Measurements from ENCODE around the gene DPP6.

The DPP6 gene

DNA sequence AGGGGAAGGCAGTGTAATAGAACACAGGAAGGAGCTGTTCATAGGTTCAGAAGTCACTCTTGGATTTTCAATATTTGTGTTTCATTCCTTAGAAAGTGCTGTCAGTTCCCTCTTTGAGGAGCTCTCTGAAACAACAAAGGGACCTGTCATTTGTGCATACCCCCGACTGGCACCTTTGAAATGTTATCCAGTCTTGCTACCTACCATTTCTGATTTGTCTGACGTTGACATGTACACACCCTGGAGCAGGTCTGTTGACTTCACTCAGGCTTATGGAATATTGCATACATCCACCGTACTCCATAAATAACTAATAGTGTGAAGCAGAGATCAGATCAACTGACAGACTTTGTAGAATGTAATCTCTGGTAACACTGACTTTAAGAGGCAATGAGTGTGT is 189.8 kb downstream of the DPP6 start:
- DNase-seq, result no peak

DNA sequence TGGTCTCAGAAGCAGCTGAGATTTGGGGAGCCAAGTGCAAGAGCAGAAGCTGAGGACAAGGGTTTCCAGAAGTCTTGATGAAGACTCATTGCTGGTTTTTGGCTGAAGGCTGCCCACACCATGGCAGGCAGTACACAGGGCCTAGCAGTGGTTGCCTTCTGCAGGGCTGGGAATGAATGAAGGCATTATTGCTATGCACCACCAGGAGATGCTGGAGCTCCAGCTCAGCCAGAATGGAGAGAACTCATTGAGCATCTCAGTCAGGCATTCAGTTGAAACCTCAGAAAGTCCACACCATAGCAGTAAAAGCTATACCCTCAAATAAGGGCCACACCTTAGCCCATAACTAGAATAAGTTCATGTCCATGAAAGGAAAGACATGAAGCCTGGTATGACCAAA is 190.5 kb downstream of the DPP6 start:
- DNase-seq, result no peak

DNA sequence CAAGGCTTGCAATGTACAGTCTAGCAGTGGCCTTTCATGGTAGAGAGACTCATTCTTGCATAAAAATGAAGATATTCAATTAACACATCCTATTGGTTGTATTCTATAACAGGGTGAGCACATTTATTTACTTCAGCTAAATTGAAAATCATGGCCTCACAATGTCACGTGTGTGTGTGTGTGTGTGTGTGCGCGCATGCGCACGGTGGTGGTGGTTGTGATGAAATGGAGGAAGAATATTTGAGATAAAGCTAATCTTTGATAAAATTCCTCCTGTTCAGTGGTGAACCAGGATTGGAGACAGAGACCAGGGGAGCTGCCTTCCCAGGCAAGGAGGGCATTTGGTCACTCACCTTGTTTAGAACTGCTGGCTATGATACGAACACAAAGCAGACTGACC is 199.8 kb downstream of the DPP6 start:
- DNase-seq, result no peak

DNA sequence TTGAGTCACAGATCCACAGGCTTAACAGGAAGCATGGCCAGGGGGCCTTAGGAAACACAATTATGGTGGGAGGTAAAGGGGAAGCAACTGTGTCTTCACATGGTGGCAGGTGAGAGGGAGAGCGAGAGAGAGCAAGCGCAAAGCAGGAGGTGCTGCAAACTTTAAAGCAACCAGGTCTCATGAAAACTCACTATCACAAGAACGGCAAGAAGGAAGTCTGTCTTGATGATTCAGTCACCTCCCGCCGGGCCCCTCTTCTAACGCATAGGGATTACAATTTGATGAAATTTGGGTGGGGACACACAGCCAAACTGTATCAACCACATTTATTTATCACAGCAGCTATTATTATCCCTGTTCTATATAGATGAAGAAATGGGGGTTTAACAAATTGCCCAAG is 201.6 kb downstream of the DPP6 start:
- no peak for DNase-seq

DNA sequence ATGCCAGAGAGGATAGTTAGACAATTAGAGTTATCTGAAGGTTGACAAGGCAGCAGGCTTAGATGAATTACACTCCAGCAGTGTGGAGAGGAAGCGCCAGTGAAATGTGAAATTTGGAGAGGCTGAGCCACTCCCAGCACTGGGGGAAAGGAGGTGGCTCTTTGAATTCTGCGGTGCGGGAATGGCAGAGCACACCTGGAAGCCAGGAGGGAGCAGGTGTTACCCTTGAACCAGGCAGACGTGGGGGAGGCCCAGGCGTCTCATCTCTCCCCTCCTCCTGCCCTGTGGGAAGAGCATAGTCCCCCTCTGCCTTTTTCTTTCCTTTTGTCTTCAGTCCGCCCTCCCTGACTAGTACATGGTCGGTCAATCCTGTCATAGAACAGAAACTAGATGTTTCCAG is 203.1 kb downstream of the DPP6 start:
- no peak for DNase-seq

DNA sequence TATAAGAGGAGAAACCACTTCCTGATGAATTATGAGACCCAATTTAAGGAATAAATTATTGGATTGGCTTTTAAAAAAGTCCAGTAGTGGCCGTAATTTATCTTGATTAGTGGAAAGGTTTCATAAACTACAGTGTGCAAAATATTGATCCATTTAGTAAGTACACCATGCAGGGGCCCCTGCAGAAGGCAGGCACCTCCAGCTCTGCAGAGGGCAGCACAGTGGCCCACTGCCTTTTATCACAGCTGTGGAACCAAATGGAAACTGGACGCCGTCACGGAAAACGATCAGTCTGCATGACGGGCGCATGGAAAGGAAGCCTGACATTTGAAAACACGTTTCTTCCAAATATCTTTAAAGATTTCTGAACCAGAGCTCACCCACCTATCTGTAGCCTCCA is 204.0 kb downstream of the DPP6 start:
- DNase-seq, result no peak

DNA sequence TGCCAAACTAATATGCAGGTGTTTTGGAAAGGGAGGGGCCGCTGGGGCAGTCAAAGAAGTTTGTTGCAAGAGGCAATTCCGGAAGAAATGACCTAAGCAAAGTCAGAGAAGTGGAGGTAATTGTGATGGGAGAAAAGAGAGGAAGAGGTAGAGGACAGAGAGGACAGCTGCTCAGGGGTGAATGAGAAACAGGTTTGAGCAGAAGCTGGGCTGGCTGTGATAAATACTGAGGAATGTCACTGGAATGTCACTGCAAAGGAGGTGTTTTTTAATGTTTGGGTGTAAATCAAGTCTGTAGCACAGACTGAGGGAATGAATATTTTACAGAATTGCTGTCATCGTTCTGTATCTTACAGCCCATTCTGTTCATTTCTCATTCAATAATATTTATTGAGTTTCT is 207.2 kb downstream of the DPP6 start:
- DNase-seq, result no peak

DNA sequence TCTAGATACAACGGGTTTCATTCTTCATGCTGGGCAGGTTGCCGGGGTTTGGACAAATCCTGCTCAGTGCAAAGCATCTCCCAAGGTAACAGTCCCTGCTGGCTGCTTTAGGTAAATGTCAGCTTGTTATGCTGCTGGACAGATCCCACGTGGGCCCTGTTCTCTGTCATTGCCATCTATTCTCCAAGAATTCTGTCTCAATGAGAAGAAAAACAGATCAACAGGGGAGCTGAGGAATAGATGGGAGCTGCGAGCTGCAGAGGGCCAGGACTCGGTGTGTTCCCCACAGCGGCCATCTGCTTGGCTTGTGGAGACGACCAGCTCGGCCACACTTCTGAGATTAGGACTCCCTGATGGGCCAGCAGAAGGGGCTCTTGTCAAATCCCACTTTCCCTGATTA is 235.2 kb downstream of the DPP6 start:
- no peak for DNase-seq

DNA sequence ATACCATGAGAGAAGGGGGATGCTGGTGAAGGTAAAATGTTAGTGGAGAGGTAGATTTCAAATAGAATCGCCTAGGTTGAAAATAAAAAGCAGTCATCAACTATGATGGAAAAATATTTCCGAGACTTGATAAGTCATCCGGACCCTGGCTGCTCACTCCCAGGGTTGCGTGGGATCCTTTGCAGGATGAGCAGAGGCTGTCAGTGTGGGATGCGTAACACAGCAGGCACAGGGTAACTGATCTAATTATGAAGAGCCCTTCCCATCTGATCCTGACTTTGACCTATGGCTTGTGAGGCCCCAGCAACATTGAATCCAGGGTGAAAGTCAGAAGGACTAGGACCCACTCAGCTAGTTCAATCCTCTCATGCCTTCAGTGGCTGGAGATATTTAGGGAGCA is 236.9 kb downstream of the DPP6 start:
- DNase-seq, result no peak

DNA sequence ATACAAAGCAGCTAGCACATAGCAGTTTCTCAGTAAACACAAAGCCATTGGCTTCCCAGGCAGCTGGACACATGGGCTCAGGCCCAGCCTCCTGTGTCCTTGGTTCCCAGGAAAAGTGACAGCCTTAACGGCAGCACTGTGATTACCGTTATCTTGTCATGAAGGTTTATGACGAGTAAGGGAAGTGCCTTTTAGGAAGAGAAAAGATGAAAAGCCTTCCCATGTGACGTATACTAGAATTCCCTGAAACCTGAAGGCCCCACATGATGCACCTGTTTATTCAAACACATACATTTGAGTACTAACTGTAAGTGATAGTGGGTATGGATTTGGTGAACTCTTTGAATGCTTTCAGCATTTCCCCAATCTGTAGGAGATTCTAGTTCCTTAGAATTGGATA is 244.2 kb downstream of the DPP6 start:
- DNase-seq, result no peak

DNA sequence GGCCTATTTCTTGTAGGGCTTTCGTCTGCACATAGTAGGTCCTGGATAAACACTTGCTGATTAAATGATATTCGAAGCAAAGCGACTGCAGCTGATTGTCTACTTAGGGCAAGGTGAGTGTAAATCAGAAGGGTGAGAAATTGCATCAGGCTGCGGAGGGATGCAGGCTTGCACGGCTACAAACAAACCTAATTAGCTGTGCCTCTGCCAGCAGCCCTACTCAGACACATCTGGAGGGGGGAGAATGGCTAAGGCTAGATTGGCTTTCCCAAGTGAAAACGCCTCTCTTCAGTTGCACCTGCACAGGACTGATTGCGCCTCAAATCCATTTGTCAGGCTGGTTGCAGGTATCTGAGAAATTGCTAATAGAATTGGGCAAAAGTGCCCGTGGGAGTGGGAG is 247.5 kb downstream of the DPP6 start:
- DNase-seq, result no peak

DNA sequence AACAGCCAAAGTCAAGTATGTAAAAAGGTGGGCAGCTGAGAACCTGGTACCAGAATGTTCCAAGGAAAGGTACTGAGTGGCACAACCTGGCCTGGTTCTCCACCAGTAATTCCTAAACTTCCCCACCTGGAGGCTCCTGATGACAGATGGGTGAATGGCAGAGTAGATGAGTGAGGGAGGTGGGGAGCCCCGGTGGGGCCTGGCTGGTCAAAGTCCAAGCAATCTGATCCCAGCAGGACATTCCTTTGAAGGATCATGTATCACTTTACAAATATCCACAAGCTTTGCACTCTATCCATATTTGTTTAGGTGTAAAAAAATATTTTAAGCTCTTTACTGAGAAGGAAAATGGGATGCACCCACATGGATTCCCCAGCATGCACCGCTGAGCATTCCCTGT is 250.2 kb downstream of the DPP6 start:
- no peak for DNase-seq

DNA sequence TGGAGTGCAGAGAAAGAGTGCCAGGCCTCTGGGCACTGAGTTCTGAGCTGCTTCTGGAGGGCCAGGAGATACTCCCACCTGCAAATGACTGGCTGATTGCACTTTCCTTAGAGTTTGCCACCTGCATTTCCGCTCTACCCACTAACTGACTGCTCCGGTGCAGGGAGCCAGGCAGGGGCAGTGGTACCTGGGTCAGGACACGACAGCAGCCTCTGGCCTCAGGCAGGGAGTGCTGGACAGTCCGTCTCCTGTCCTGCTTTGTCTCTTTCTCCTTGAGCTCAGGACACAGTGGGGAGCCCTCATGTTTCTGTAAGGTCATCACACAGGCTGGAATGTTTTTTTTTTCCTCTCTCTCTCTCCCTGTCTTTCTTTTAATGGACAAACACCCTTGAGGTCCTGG is 252.0 kb downstream of the DPP6 start:
- DNase-seq, result no peak

DNA sequence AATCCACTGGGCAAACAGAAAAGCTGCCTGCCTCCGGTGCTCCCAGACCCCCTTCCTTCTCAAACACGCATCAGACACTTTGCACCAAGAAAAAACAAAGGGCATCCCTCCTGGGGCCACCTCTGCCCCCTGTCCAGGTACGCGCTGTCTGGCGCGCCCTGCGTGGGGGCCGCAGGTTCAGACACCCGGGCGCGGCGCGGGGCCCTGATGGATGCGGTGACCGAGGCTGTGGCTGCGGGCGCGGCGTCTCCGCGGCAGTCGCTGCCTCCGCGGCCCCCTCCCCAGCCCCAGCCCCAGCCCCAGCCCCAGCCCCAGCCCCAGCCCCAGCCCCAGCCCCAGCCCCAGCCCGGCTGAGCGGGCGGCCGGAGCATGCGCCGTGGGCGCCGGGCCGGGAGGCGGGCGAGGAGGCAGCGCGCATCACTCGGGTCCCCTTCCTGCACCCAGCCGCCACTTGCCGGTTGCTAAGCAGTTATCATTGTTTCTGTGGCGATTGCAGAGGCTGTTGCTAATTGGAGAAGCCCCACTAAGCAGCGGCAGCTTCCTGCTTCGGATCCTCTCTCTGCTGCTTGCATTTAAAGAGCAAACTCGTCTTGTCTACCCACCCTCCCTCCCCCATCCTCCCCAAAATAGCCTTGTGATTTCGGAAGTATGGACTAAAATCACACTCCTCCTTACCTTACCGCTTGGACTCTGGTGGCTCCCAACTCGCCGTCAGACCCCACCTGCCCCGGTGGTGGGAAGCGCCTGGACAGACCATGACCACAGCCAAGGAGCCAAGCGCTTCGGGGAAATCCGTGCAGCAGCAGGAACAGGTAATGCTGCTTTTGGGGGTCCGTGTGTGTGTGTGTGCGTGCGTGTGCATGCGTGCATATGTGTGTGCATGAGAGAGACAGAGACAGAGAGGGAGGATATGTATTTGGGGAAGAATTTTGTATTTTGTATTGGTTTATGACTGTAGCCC is 252.8 kb downstream of the DPP6 start:
- no peak for DNase-seq

DNA sequence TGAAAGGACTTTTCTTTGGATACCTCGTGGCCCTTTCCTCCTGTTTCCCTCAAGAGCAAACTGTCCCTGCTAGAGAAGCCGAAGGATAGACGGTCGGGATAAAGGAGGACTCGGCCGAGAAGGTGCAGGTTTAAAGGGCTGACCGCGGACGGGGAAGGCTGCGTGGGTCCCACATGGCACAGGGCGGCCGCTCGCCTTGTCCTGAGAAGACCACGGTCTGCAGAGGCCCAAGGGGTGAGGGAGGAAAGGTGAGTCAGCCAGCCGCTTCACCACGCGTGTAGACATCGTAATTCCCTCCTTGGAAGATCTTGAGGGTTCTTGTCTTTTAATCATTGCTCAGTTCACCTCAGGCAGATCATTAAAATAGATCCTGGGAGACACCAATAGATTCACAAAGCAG is 253.8 kb downstream of the DPP6 start:
- DNase-seq, result no peak

DNA sequence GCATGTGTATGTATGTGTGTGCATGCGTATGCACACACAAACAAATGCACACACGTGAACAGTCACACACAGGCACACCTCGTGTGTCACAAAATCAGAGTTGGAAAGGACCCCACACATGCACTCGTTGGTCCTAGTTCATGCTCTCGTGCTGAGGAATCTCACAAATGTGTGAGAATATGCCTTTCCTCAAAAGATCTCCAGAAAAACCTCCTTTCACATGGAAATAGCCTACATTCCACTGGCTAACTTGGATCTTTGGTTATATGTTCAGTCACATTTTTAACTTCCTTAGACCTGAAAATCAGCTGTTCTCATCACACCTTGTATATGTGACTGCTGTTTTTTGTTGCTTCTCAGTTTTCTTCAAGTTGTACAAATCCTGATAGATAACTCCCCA is 256.7 kb downstream of the DPP6 start:
- no peak for DNase-seq

DNA sequence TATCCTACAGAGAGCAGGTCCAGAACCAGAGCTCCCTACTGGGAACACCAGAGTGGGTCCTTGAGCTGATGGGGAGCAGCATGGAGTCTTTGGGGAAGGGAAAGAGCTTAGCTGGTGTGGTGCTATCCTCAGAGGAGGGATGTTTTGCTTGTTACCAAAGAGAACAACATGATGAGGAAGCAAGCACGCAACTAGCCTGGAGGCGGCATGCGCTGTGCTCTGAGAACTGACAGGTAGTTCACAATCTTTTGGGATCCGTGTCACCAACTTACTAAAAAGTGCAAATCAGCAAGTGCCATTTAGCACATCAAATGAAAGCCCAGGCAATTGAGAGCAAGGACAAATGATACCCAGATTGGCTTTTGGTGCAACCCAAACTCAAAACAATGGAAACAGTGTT is 257.9 kb downstream of the DPP6 start:
- no peak for DNase-seq

DNA sequence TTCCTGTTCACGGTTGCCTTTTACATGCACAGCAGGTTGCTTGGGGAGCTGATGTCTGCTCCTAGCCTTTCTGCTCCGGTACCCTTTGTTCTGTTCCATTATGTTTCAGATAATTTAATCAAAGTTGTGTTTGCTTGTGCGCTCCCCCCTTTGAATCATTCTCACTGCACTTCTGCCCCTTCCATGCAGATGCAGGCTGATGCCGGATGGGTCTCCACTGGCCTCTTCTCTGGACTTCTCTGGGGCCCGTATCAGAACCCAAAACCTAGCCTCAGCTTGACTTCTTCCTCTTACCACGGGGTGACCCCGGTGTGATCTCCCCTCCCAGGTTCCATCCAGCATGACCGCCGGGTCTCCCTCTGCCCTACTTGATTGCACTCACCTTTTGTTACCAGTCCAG is 272.0 kb downstream of the DPP6 start:
- DNase-seq, result no peak

DNA sequence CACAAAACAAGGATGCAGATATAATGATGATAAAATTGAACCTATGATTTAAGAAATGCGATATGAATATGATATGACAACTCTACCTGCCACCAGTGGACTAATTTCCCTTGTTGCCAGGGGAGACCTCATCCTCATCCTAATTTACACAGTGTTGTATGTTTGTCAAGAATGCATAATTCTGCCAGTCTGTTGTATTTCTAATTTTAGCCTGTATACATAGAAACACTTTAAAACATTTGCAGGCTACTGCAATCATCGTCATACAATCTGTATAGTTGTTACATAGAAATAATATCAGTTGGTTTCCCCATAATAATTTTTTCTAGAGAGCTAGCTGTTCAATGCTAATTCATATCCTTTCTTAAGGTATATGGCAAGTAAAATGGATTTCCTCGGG is 274.2 kb downstream of the DPP6 start:
- DNase-seq, result no peak

DNA sequence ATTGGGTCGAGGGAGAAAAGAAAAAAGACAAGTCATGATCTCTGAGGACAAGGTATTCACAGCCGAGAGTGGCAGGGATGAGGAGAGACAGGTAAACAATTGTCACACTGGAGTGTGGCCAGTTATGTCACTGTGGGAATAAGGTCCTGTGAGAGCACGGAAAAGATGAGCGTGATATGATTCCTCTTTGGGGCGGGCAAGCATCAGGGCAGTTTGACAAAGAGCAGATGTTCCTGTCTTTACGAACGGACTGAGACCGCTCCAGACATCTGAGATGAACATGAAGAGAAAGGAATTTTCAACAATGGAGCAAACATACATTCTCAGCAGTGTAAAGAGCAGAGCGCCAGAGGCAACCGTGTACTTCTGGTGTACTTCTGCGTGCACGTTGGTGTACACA is 278.1 kb downstream of the DPP6 start:
- no peak for DNase-seq

DNA sequence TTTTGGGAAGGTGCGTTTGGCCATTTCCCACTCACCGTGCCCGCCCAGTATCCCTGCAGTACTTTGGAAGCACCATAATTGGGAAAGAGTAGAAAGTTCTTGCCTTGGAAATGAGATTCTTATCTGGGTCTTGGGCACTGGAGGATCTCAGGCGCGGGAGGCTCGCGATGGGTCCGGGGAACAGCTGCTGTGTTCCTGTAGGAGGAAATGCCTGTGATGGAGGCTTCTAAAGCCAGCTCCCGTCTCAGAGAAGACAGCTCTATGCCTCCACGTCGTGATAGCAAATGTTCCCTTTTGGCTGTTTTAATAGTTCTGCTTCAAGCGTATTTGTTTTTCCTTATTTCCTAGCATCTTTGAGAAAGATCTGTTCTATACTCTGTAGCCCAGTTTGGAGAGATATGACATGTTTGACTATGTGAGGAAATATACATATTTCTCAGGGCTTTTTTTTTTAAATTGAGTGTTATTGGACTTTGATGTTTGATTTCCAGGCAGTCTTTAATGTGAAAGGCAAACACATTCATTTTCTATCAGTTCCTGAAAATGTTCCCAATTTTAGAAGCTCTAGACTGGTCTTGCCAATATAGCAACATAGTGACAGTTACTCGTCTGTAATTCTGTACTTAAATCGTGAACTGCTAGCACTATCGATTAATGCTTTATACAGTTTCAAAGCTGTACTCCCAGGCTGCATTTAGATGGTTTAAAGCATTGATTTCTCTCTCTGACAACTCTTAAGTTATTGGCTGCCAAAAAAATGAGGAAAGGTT is 280.8 kb downstream of the DPP6 start:
- DNase-seq, result no peak

DNA sequence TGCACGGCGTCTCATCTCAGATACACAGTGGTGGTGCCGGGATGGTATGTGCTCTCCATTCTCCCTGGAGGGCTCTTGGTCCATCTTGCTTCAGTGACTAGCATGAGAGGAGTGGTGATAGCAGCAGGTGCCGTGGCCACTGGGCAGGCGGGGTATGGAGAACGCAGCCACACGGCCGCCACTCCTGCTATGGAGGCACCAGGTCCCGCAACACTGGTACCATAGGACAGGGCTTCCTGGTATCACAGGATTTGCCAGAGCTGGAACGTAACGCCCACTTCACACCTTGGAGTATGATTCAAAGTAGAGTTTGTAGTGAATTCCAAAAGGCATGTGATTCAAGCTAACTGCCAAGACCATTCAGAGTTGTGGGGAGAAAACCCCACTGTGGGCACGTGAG is 284.1 kb downstream of the DPP6 start:
- no peak for DNase-seq

DNA sequence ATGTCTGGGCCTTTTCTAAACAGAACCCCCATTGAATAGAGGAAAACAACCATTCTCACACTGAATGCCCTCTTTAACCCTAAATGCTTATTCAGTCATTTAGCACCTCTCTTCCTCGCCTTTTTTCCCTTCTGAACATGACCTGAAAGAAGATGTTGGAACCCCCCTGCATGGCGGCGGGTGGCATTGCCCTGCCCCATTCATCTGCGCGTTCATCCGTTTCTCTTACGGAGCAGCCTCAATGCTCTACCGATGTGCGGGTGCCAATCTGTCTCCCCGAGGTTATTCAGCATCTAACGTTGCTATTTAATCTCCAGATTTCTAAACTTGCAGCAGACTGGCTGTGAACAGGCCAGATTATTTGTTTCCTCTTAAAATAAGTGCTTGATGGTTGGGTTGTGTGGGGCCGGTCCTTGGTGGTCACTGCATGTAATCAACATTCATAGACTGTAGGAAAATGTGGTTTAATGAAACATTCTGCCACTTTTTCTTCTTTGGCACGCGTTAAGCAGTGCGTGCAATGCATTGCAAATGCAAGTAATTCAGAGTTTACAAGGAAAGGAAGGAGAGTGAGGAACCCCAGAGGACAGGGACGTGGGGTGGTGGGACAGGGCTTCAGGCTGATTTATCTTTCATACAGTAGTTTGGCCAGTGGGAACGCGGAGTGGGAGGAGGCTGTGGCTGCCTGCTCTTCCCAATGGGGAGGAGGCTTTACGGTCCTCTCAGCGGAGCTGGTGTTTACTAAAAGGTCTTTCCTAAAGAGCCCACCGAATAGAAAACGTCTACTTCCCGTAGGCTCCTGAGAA is 286.7 kb downstream of the DPP6 start:
- DNase-seq, result no peak

Data from suppressor macrophage (primary cell).